ENCODE measurements around the gene DEPDC1.

DNA sequence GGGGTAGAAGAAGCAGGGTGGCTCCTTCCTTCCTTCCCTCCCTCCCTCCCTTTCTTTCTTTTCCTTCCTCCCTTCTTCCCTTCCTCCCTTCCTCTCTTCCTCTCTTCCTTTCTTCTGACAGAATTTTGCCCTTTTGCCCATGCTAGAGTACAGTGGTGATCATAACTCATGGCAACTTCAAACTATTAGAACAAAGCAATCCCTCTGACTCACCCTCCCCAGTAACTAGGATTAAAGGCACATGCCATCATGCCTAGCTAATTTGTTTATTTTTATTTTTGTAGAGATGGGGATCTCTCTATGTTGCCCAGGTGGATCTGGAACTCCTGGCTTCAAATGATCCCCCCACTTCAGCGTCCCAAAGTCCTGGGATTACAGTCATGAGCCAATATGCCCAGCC lies 37.1 kb downstream of the DEPDC1 start:
- TF ChIP-seq, protein P1, sequence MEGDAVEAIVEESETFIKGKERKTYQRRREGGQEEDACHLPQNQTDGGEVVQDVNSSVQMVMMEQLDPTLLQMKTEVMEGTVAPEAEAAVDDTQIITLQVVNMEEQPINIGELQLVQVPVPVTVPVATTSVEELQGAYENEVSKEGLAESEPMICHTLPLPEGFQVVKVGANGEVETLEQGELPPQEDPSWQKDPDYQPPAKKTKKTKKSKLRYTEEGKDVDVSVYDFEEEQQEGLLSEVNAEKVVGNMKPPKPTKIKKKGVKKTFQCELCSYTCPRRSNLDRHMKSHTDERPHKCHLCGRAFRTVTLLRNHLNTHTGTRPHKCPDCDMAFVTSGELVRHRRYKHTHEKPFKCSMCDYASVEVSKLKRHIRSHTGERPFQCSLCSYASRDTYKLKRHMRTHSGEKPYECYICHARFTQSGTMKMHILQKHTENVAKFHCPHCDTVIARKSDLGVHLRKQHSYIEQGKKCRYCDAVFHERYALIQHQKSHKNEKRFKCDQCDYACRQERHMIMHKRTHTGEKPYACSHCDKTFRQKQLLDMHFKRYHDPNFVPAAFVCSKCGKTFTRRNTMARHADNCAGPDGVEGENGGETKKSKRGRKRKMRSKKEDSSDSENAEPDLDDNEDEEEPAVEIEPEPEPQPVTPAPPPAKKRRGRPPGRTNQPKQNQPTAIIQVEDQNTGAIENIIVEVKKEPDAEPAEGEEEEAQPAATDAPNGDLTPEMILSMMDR (IDR thresholded peaks at IDR 0.05) = no peak
- no peak for TF ChIP-seq EZH2 (IDR thresholded peaks at IDR 0.05; ENCODE audit: borderline replicate concordance, insufficient read depth, low read depth, low read length, poor library complexity, severe bottlenecking)
